CD14-positive monocyte (primary cell): ENCODE measurements around the gene PFDN5. TPM values are rescaled to one million over a fixed set of nuclear protein-coding genes. Genes with fewer than 3 reads are reported as not detected.

ENCODE experiments used
- DNase-seq, 3 donors: peaks; one replicate each; pipeline ENCODE4 v3.0.0-alpha.2; 2011 to 2022
- H2AFZ ChIP-seq: 2 replicates; pipeline ENCODE4 v1.6.0; 2012; ENCODE audit warnings: mild to moderate bottlenecking, low read depth, low read length, inconsistent platforms; ENCODE audit not compliant: insufficient read depth, poor library complexity, severe bottlenecking
- H3K27ac ChIP-seq, 2 donors: 1 replicate in 1 of 2; 2 replicates in 1 of 2; pipeline ENCODE4 v1.5.1; 2012 to 2013; ENCODE audit warnings: low read length in 2 of 2, control low read depth in 1 of 2, inconsistent platforms in 1 of 2, low read depth in 1 of 2, mild to moderate bottlenecking in 1 of 2
- H3K27me3 ChIP-seq, 2 donors: one replicate each; pipeline versions ENCODE4 v1.6.0 to v1.6.1; 2011 to 2013; ENCODE audit warnings: low read length in 2 of 2; ENCODE audit not compliant: control insufficient read depth in 2 of 2, insufficient read depth in 2 of 2
- H3K36me3 ChIP-seq, 2 donors: replicated peaks in 1 of 2; 1 replicate in 1 of 2; 2 replicates in 1 of 2; pipeline versions ENCODE4 v1.5.1 to v1.6.1; 2012 to 2013; ENCODE audit warnings: low read length in 2 of 2, control low read depth in 1 of 2, inconsistent platforms in 1 of 2, mild to moderate bottlenecking in 1 of 2; ENCODE audit not compliant: insufficient read depth in 2 of 2, control insufficient read depth in 1 of 2
- H3K4me1 ChIP-seq, 2 donors: 1 replicate in 1 of 2; 2 replicates in 1 of 2; pipeline versions ENCODE4 v1.5.1 to v1.6.1; 2012 to 2013; ENCODE audit warnings: low read length in 2 of 2, control low read depth in 1 of 2, inconsistent platforms in 1 of 2, mild to moderate bottlenecking in 1 of 2, moderate library complexity in 1 of 2; ENCODE audit not compliant: insufficient read depth in 2 of 2, control insufficient read depth in 1 of 2
- H3K4me2 ChIP-seq: replicated peaks from 2 replicates; pipeline ENCODE3; 2012; ENCODE audit warnings: low read length, moderate library complexity, mild to moderate bottlenecking; ENCODE audit not compliant: poor library complexity, severe bottlenecking; ENCODE audit errors: extremely low read depth
- H3K4me3 ChIP-seq, 3 experiments: fragments of 200-600 bp in 1 of 3; sonication (generic) in 1 of 3; replicated peaks in 1 of 3; 1 replicate in 2 of 3; 2 replicates in 1 of 3; pipeline ENCODE4 v1.5.1; 2011 to 2013; ENCODE audit warnings: low read length in 3 of 3, mild to moderate bottlenecking in 3 of 3, control low read depth in 2 of 3, low read depth in 2 of 3, inconsistent platforms in 1 of 3, moderate library complexity in 1 of 3
- H3K79me2 ChIP-seq: 2 replicates; pipeline ENCODE4 v1.6.0; 2012; ENCODE audit warnings: mild to moderate bottlenecking, control low read depth, inconsistent platforms, low read length, moderate library complexity; ENCODE audit not compliant: insufficient read depth
- H3K9ac ChIP-seq: 2 replicates; pipeline ENCODE4 v1.6.0; 2017; ENCODE audit warnings: low read length, mild to moderate bottlenecking; ENCODE audit not compliant: insufficient read depth, poor library complexity, severe bottlenecking
- H3K9me3 ChIP-seq, 2 donors: replicated peaks in 1 of 2; 1 replicate in 1 of 2; 2 replicates in 1 of 2; pipeline versions ENCODE4 v1.5.1 to v1.6.1; 2012 to 2013; ENCODE audit warnings: low read length in 2 of 2, control low read depth in 1 of 2; ENCODE audit not compliant: control insufficient read depth in 1 of 2, insufficient read depth in 1 of 2
- H4K20me1 ChIP-seq: 2 replicates; pipeline ENCODE4 v1.6.0; 2012; ENCODE audit warnings: mild to moderate bottlenecking, low read length, control low read depth, moderate library complexity; ENCODE audit not compliant: insufficient read depth
- H3K27ac Mint-ChIP-seq, 7 donors: one replicate each; pipeline ENCODE4 v1.8.0; 2020; ENCODE audit warnings: mild to moderate bottlenecking in 7 of 7, mixed read lengths in 7 of 7, moderate library complexity in 6 of 7, inconsistent platforms in 2 of 7
- H3K27me3 Mint-ChIP-seq, 3 donors: one replicate each; pipeline ENCODE4 v1.8.0; 2021 to 2022; ENCODE audit warnings: low read depth in 3 of 3, mild to moderate bottlenecking in 3 of 3, mixed read lengths in 3 of 3, moderate library complexity in 3 of 3, inconsistent platforms in 1 of 3
- H3K36me3 Mint-ChIP-seq, 2 donors: one replicate each; pipeline ENCODE4 v1.8.0; 2020; ENCODE audit warnings: mixed read lengths in 2 of 2, inconsistent platforms in 1 of 2, mild to moderate bottlenecking in 1 of 2
- H3K4me1 Mint-ChIP-seq: one replicate; pipeline ENCODE4 v1.8.0; 2020; ENCODE audit warnings: mild to moderate bottlenecking, mixed read lengths
- H3K4me3 Mint-ChIP-seq, 2 donors: one replicate each; pipeline ENCODE4 v1.8.0; 2020; ENCODE audit warnings: mild to moderate bottlenecking in 2 of 2, mixed read lengths in 2 of 2, moderate library complexity in 1 of 2
- H3K9me3 Mint-ChIP-seq, 7 donors: one replicate each; pipeline ENCODE4 v1.8.0; 2020 to 2022; ENCODE audit warnings: mixed read lengths in 7 of 7, mild to moderate bottlenecking in 6 of 7, moderate library complexity in 6 of 7, inconsistent platforms in 2 of 7
- WGBS: methylation state at CpG from one replicate; pipeline ENCODE4 v1.1.5; 2013; ENCODE audit warnings: missing lambda C conversion rate; ENCODE audit not compliant: insufficient coverage; 5-methylcytosine and 5-hydroxymethylcytosine counted together
- intact Hi-C, 2 donors: fragments of 100-400 bp; cut with micrococcal nuclease; formaldehyde crosslinking; loops; one replicate each; pipeline versions ENCODE4 v1.15.0 to v1.15.1; 2023
- polyA plus RNA-seq, 3 donors: library from polyadenylated mRNA; depleted of rRNA in 1 of 3; unstranded in 2 of 3; stranded (reverse) in 1 of 3; fragments of 300-500 nt in 2 of 3; fragments of >200 nt in 1 of 3; fragmentation: Illumina TruSeq in 2 of 3; gene quantifications; 1 replicate in 2 of 3; 2 replicates in 1 of 3; pipeline ENCODE4 v1.2.3, GENCODE V29; 2012 to 2021
- TF ChIP-seq, protein P1 (sequence below): fragments of 200-600 bp; IDR thresholded peaks from one replicate; pipeline ENCODE4 v1.8.0; 2022; ENCODE audit warnings: antibody characterized with exemption, mild to moderate bottlenecking

PFDN5 gene
- polyA plus RNA-seq, 3 donors = 1,474 to 2,196 (median 1,751) TPM

DNA sequence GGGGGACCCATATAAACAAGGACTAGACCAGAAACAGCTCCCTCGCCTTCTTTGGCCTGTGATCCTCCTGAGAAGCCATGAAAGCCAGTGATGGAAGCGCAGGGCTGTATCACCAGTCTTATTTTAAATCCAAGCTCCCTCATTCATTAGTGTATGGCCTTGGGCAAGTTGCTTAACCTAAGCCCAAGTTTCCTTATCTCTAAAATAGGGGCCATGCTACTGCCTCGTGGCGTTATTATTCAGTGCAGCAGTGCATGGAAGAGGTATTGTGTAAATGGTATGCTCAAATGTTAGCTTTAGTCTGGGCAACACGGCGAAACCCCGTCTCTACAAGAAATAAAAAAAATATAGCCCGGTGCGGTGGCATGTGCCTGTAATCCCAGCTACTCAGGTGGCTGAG is 17.4 kb upstream of the PFDN5 start:
- H3K4me3 Mint-ChIP-seq = no peak overlapping the region
- H3K4me1 Mint-ChIP-seq = no peaks in the 10 kb centered on the region
- no peak overlapping the region for H3K27ac ChIP-seq
- H4K20me1 ChIP-seq = no peaks in the 10 kb centered on the region
- H3K79me2 ChIP-seq = peaks cover 3% of the 10 kb centered on the region
- TF ChIP-seq, protein P1, sequence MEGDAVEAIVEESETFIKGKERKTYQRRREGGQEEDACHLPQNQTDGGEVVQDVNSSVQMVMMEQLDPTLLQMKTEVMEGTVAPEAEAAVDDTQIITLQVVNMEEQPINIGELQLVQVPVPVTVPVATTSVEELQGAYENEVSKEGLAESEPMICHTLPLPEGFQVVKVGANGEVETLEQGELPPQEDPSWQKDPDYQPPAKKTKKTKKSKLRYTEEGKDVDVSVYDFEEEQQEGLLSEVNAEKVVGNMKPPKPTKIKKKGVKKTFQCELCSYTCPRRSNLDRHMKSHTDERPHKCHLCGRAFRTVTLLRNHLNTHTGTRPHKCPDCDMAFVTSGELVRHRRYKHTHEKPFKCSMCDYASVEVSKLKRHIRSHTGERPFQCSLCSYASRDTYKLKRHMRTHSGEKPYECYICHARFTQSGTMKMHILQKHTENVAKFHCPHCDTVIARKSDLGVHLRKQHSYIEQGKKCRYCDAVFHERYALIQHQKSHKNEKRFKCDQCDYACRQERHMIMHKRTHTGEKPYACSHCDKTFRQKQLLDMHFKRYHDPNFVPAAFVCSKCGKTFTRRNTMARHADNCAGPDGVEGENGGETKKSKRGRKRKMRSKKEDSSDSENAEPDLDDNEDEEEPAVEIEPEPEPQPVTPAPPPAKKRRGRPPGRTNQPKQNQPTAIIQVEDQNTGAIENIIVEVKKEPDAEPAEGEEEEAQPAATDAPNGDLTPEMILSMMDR = no peak
- H3K4me2 ChIP-seq = no peak overlapping the region
- DNase-seq = no peak
- peaks cover 48 to 88% of the 10 kb centered on the region in 2 donors for H3K36me3 Mint-ChIP-seq
- H3K9me3 ChIP-seq = no peaks in the 10 kb centered on the region
- peaks cover 53 to 85% of the 10 kb centered on the region in 2 donors for H3K36me3 ChIP-seq
- peak overlapping the region in 1 of 7 donors; percentile 16 for H3K27ac Mint-ChIP-seq
- no peak overlapping the region for H3K9ac ChIP-seq
- no peaks in the 10 kb centered on the region for H3K27me3 Mint-ChIP-seq
- no peaks in the 10 kb centered on the region for H3K9me3 Mint-ChIP-seq
- H3K4me3 ChIP-seq = no peak overlapping the region
- 98% methylated on average over 5 of the region's 9 CpGs for WGBS
- no peaks in the 10 kb centered on the region for H3K4me1 ChIP-seq
- no peaks in the 10 kb centered on the region for H3K27me3 ChIP-seq
- no peak overlapping the region for H2AFZ ChIP-seq
- intact Hi-C loops = no loop called here

DNA sequence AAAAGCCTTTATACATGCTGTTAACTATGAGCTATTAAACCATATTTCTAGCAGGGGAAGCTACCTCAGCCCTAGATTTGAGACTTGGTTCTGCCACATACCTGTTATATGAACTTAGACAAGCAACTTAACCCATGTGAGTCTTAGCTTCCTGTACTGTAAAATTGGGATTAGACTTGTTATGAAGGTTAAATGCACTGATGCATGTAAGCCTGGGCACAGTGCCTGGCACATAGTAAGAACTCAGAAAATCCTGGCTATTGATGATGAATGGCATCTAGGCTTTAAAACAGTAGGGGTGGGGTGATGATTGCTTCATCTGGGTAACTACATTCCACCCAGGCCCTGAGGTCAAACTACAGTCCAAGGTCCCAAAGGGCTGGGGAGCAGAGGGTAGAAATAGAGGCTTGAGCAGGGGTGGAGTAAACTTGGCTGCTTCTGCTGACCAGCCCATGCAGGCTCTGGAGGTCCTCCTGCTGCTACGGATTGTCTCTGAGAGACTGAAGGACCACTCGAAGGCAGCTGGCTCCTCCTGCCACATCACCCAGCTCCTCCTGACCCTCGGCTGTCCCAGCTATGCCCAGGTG is 16.0 kb upstream of the PFDN5 start:
- Histone ChIP-seq H2AFZ (no peak overlapping the region), H3K79me2 (no peaks in the 10 kb centered on the region), H3K27ac (no peak overlapping the region), H4K20me1 (no peaks in the 10 kb centered on the region), H3K4me1 (no peaks in the 10 kb centered on the region), H3K36me3 (peaks cover 62 to 94% of the 10 kb centered on the region in 2 donors), H3K9me3 (no peaks in the 10 kb centered on the region), H3K4me2 (no peak overlapping the region), H3K27me3 (no peaks in the 10 kb centered on the region), H3K9ac (no peak overlapping the region), H3K4me3 (no peak overlapping the region)
- Mint-ChIP-seq H3K27me3 (no peaks in the 10 kb centered on the region), H3K9me3 (no peaks in the 10 kb centered on the region), H3K36me3 (peaks cover 54 to 91% of the 10 kb centered on the region in 2 donors), H3K4me3 (no peak overlapping the region), H3K4me1 (no peaks in the 10 kb centered on the region), H3K27ac (peak overlapping the region in 1 of 7 donors; percentile 37)
- DNase-seq = no peak
- intact Hi-C loops = no loop called here
- TF ChIP-seq, protein P1 = no peak
- 100% methylated on average over 3 of the region's 3 CpGs for WGBS
